Fibroblast of mammary gland (primary cell): ENCODE data around the gene CWF19L1.
A peak's percentile ranks its signal among the peaks of the same experiment; 100 is the strongest.

Source experiments
- DNase-seq: peaks from one replicate; pipeline ENCODE4 v3.0.0-alpha.2; 2010; ENCODE audit warnings: low read depth
- H3K4me3 ChIP-seq: 2 replicates; pipeline ENCODE4 v1.5.1; 2011; ENCODE audit warnings: low read depth, mild to moderate bottlenecking, low read length, moderate library complexity; ENCODE audit not compliant: control insufficient read depth
- CTCF ChIP-seq: conservative IDR thresholded peaks from 2 replicates; pipeline ENCODE4 v1.5.1; 2011; ENCODE audit warnings: low read depth, low read length, inconsistent platforms; ENCODE audit not compliant: control insufficient read depth, insufficient read depth

The CWF19L1 gene

DNA sequence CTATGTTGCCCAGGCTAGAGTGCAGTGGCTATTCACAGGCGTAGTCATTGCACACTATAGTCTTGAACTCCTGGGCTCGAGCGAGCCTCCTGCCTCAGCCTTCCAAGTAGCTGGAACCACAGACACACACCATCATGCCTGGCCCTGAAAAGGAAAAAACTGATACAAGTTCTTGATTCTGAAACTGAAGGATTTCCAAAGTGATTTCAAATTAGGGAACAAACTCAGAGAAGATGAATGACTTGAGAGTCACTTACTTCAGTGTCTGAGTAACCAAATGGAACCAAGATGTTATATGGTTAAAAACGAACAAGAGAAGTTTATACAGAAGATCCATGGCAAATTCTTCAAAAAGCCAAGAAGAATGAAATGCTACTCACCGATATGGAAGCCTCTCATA is 14.4 kb downstream of the CWF19L1 start:
- TF ChIP-seq CTCF, result no peak
- DNase-seq, result no peak
- H3K4me3 ChIP-seq, result no peak overlapping the region

DNA sequence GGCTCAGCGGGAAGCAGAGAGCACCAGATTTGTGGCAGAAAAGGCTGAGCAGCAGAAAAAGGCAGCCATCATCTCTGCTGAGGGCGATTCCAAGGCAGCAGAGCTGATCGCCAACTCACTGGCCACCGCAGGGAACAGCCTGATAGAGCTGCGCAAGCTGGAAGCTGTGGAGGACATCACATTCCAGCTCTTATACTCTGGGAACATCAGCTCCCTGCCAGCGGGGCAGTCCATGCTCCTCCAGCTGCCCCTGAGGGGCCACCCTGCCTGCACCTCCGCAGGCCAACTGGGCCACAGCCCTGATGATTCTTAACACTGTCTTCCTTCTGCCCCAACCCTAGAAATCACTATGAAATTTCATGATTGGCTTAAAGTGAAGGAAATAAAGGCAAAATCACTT is 18.6 kb downstream of the CWF19L1 start:
- no peak for DNase-seq

DNA sequence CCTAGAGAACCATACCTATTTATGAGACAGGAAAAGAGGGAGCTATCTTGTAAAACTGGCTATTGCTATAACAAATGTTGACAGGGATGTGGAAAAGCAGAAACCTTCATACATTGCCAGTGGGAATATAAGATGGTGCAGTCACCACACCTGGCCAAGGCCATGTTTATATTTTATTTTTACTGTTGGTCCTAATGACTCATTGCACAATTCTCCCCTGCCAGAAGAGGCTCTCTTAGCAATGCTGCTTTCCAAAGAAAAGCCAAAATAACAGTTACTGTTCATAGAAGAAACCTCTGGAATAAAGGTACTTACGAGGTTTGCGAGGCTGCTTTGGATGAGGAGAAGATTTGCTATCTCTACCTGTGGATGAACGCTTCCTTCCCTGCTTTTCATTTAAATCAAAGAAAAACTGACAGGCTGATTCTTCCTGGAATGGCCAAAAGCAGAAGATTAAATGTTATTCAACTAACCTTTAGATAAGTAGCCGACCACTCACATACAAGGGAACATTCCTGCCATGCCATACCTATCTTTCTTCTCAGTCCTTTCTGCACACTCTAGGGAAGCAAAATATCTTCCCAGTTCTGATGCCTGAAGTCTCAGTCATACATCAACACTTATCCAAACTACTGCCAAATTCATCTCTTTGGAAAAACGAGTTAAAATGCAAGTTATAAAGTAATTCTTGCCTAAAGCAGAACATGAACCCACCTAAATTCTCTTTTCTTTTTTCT is 21.8 kb downstream of the CWF19L1 start:
- H3K4me3 ChIP-seq, result no peak overlapping the region
- TF ChIP-seq CTCF, result no peak
- DNase-seq, result no peak

More for the DNA sequence above, 18.6 kb downstream of the CWF19L1 start:
- no peak for TF ChIP-seq CTCF
- H3K4me3 ChIP-seq, result no peak overlapping the region

DNA sequence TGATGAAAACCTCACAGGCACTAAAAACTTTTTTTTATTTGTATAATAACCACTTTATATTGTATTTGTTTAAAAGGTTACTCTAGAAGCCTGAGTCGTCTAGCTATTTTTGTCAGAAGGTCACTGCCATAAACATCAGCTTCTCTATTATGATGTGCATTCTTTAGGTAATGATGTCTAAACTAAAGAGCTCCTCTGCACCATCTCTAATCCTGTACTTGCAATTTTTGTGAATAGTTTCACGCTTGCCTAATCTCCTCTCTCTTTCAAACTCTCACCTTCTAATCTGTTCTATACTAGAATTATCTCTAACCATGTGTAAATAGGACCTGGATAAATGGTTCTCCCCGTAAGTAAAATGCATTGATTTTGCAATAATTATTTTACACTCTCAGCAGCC is 27.6 kb downstream of the CWF19L1 start:
- no peak for TF ChIP-seq CTCF
- no peak overlapping the region for H3K4me3 ChIP-seq
- DNase-seq, result no peak

DNA sequence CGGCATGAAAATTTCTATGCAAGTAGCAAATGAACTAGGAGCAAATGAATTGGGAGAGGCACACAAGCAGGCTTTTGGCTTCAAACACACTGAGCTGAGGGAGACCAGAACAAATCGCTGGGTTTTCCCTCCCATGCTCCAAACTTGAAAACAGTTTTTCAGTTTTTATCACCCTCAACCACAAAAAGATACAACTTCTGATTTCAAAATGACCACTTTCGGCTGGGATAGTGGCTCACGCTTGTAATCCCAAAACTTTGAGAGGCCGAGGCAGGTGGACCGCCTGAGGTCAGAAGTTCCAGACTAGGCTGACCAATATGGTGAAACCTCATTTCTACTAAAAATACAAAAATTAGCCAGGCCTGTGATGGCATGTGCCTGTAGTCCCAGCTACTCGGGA is 29.0 kb downstream of the CWF19L1 start:
- H3K4me3 ChIP-seq, result no peak overlapping the region
- DNase-seq, result no peak
- TF ChIP-seq CTCF, result no peak

GRCh38 chr10:100232101-100232500 is 35.3 kb downstream of the CWF19L1 start:
- peak; percentile 54 for DNase-seq
- no peak for TF ChIP-seq CTCF
- H3K4me3 ChIP-seq, result no peak overlapping the region
